Colonic mucosa (tissue), 4 donors: ENCODE measurements around the gene PRXL2B. TPM values are rescaled to one million over a fixed set of nuclear protein-coding genes. Genes with fewer than 3 reads are reported as not detected.

Experiments
- DNase-seq: peaks from one replicate; pipeline ENCODE4 v3.0.0-alpha.2; 2020
- H3K27ac ChIP-seq: fragments of 200-600 bp; one replicate; pipeline ENCODE4 v1.8.0; 2021
- H3K27me3 ChIP-seq: fragments of 200-600 bp; one replicate; pipeline ENCODE4 v1.8.0; 2021
- H3K36me3 ChIP-seq: fragments of 200-600 bp; one replicate; pipeline ENCODE4 v1.8.0; 2021
- H3K4me1 ChIP-seq: fragments of 200-600 bp; one replicate; pipeline ENCODE4 v1.8.0; 2021; ENCODE audit warnings: mild to moderate bottlenecking
- H3K4me3 ChIP-seq: fragments of 200-600 bp; one replicate; pipeline ENCODE4 v1.8.0; 2021
- H3K9ac ChIP-seq, 2 donors: one replicate each; pipeline ENCODE4 v1.7.0; 2013; ENCODE audit warnings: control low read depth in 2 of 2, low read depth in 2 of 2, low read length in 2 of 2
- H3K9me3 ChIP-seq: fragments of 200-600 bp; one replicate; pipeline ENCODE4 v1.8.0; 2021
- intact Hi-C: fragments of 100-400 bp; cut with DNase I; formaldehyde crosslinking; loops from one replicate; pipeline ENCODE4 v1.14.1; 2022
- total RNA-seq, 2 donors: library from RNA; stranded (reverse); fragmentation: NEBNext Ultra II Directional in 1 of 2; extraction: Animal tissue kit (Norgen Biotek cat#: 25700) in 1 of 2; gene quantifications; one replicate each; pipeline ENCODE4 v1.2.1, GENCODE V29; 2021
- TF ChIP-seq, protein P1 (sequence below): fragments of 200-600 bp; IDR thresholded peaks from one replicate; pipeline ENCODE4 v1.8.0; 2022; ENCODE audit warnings: antibody characterized with exemption, mild to moderate bottlenecking
- donor health status: healthy.
- donor health status: DM: no; HTN: no; CAD: no.
- donor health status: DM: no; HTN: no; CAD: no.

Gene PRXL2B
- total RNA-seq, 2 donors from 2014 or later: 105 to 120 TPM

GRCh38 chr1:2637442-2638145, 51.0 kb downstream of the PRXL2B start:
- no peak for DNase-seq
- intact Hi-C loops: no loop called here
- no peaks in the 10 kb centered on the region for H3K27me3 ChIP-seq
- peaks cover 6% of the 10 kb centered on the region for H3K4me1 ChIP-seq
- no peaks in the 10 kb centered on the region for H3K36me3 ChIP-seq
- H3K9me3 ChIP-seq: no peaks in the 10 kb centered on the region
- H3K9ac ChIP-seq: no peak overlapping the region
- TF ChIP-seq, protein P1, sequence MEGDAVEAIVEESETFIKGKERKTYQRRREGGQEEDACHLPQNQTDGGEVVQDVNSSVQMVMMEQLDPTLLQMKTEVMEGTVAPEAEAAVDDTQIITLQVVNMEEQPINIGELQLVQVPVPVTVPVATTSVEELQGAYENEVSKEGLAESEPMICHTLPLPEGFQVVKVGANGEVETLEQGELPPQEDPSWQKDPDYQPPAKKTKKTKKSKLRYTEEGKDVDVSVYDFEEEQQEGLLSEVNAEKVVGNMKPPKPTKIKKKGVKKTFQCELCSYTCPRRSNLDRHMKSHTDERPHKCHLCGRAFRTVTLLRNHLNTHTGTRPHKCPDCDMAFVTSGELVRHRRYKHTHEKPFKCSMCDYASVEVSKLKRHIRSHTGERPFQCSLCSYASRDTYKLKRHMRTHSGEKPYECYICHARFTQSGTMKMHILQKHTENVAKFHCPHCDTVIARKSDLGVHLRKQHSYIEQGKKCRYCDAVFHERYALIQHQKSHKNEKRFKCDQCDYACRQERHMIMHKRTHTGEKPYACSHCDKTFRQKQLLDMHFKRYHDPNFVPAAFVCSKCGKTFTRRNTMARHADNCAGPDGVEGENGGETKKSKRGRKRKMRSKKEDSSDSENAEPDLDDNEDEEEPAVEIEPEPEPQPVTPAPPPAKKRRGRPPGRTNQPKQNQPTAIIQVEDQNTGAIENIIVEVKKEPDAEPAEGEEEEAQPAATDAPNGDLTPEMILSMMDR: no peak
- no peak overlapping the region for H3K27ac ChIP-seq
- H3K4me3 ChIP-seq: no peak overlapping the region

DNA sequence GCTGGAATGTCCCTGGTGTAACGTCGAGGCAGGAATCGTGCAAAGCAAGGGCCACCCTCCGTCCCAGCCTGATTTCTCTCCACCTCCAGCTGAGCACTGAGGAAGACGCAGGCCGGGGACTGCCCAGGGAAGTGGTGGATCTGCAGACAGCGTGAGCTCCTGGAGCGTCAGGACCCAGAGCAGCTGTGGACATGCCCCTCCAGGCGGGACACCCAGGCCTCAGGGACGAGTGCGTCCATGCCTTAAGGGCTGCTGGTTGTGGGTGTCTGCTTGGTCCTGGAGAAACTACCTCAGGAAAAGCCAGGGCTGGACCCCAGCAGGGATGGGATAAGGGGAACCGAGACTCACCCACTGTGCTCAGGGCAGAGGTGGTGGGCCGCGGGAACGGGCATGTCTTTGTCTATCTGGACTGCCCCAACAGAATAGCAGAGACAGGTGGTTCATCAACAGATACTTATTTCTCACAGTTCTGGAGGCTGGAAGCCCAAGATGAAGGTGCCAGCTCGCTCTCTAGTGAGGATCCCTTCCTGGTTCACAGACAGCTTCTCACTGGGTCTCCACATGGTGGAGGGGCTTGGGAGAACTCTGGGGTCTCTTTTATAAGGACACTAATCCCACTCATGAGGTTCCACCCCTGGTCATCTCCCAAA, 52.0 kb downstream of the PRXL2B start:
- Histone ChIP-seq H3K27ac (no peak overlapping the region), H3K36me3 (no peaks in the 10 kb centered on the region), H3K9me3 (no peaks in the 10 kb centered on the region), H3K4me1 (peaks cover 6% of the 10 kb centered on the region), H3K4me3 (no peak overlapping the region), H3K27me3 (no peaks in the 10 kb centered on the region), H3K9ac (no peak overlapping the region)
- TF ChIP-seq, protein P1: no peak
- intact Hi-C loops: no loop called here
- DNase-seq: no peak

DNA sequence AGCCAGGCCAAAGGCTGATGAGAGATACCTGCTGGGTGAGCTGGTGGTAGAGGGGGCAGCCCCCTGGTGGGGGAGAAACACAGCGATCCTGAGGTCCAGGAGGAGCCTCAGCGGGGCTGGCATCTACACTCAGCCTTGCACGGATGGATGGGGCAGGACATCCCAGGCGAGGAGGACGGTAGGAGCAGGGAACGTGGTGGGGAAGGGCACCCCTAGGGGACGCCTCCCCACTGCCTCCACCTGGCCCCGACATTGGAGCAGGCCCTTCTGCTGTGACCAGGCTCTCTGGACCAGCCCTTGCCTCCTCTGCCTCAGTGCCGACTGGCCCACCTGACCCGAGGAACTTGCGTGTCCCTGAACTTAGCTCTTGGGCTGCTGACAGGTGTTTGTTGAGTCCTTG, 52.6 kb downstream of the PRXL2B start:
- no peak for DNase-seq
- H3K27me3 ChIP-seq: no peaks in the 10 kb centered on the region
- peaks cover 6% of the 10 kb centered on the region for H3K4me1 ChIP-seq
- no peak overlapping the region for H3K9ac ChIP-seq
- intact Hi-C loops: no loop called here
- H3K4me3 ChIP-seq: no peak overlapping the region
- TF ChIP-seq, protein P1: no peak
- no peaks in the 10 kb centered on the region for H3K36me3 ChIP-seq
- H3K27ac ChIP-seq: no peak overlapping the region
- H3K9me3 ChIP-seq: no peaks in the 10 kb centered on the region

DNA sequence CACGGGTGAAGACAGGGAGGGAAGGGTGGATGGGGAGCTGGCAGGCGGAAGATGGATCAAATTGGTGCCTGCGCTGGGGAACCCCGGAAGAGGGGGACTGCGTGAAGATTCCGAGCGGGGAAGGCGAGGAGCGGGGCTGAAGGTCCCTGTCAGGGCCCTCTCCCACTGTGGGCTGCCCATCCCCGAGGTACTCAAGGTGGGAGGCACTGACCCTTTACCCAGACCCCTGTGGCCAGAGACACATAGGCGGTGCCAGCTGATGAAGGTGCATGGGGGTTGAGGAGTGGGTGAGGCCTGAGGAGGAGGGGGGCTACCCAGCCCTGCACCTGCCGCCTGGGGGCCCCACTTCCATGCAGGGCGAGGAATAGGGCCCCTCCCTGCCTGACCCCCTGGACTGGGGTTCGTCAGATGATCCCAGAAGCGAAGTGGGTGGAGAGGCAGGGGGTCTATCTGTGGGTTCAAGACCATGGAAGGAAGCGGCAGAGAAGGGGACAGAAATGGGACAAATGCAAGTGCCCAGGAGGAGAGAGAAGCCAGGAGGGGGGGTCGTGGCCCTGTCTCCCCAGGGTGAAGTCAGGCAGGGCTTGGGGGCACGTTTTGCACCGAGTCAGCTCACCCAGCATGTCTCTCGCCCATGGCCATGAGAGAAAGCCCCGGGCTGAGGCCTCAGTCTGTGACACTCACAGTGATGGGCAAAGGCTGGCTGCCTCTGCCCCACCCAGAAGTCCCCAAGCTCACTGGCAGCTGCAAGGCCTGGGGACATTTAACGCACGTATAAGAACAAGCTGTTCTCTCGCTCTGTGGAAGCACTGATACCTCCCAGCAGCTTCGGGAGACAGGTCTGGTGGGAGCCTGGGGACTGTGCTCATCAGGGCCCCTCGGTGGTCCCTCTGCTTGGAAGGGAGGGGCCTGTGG, 53.3 kb downstream of the PRXL2B start:
- intact Hi-C loops: loop anchor here (10.0 kb wide), 3 partner anchors 45 to 445 kb away; partner anchors contain the start of gene FAAP20
- TF ChIP-seq, protein P1: no peak
- Histone ChIP-seq H3K27me3 (no peaks in the 10 kb centered on the region), H3K4me1 (peaks cover 6% of the 10 kb centered on the region), H3K27ac (no peak overlapping the region), H3K9me3 (no peaks in the 10 kb centered on the region), H3K9ac (no peak overlapping the region), H3K4me3 (no peak overlapping the region), H3K36me3 (no peaks in the 10 kb centered on the region)
- DNase-seq: no peak

GRCh38 chr1:2640626-2641025, 54.0 kb downstream of the PRXL2B start:
- intact Hi-C loops: loop anchor here (10.0 kb wide), 3 partner anchors 46 to 446 kb away; partner anchors contain the start of gene FAAP20
- no peaks in the 10 kb centered on the region for H3K9me3 ChIP-seq
- no peaks in the 10 kb centered on the region for H3K36me3 ChIP-seq
- DNase-seq: no peak
- H3K27me3 ChIP-seq: no peaks in the 10 kb centered on the region
- H3K27ac ChIP-seq: no peak overlapping the region
- no peak overlapping the region for H3K9ac ChIP-seq
- H3K4me1 ChIP-seq: peaks cover 6% of the 10 kb centered on the region
- TF ChIP-seq, protein P1: no peak
- H3K4me3 ChIP-seq: no peak overlapping the region
